Activated CD4-positive, alpha-beta T cell treated with anti-CD3 and anti-CD28 coated beads for 36 hours (primary cell): ENCODE data around the gene PAQR5. TPM values are rescaled to one million over a fixed set of nuclear protein-coding genes. Genes with fewer than 3 reads are reported as not detected.
"Not testable (repeated sequence)": the region's sequence is repeated elsewhere in the genome, so short reads cannot be mapped to it uniquely, and the experiment has no call there.

Experiments
- ATAC-seq: fragments of 200-7000 bp; cut with Tn5 transposase; one replicate; pipeline ENCODE4 v1.10.0; 2021; ENCODE audit warnings: mild to moderate bottlenecking, moderate library complexity
- CTCF ChIA-PET: fragments of 350-600 bp; sonication (Branson Sonifier 250); formaldehyde crosslinking; loops from one replicate; lab custom pipeline; 2021; ENCODE audit warnings: antibody characterized with exemption; lab: Charles Lee
- POLR2A ChIA-PET: fragments of 350-600 bp; sonication (Branson Sonifier 250); formaldehyde crosslinking; loops from one replicate; lab custom pipeline; 2021; ENCODE audit warnings: antibody characterized with exemption, inconsistent platforms; lab: Charles Lee
- DNase-seq: peaks from one replicate; pipeline ENCODE4 v3.0.0-alpha.2; 2020
- H3K27ac Mint-ChIP-seq: one replicate; pipeline ENCODE4 v1.8.0; 2021; ENCODE audit warnings: mixed read lengths
- H3K27me3 Mint-ChIP-seq: one replicate; pipeline ENCODE4 v1.8.0; 2021; ENCODE audit warnings: mixed read lengths
- H3K36me3 Mint-ChIP-seq: one replicate; pipeline ENCODE4 v1.8.0; 2021; ENCODE audit warnings: low read depth, mixed read lengths
- H3K4me1 Mint-ChIP-seq: one replicate; pipeline ENCODE4 v1.8.0; 2021; ENCODE audit warnings: mixed read lengths
- H3K4me3 Mint-ChIP-seq: one replicate; pipeline ENCODE4 v1.8.0; 2021; ENCODE audit warnings: mild to moderate bottlenecking, moderate library complexity, mixed read lengths
- H3K9me3 Mint-ChIP-seq: one replicate; pipeline ENCODE4 v1.8.0; 2021; ENCODE audit warnings: low read depth, mixed read lengths
- intact Hi-C, 2 experiments: fragments of 100-400 bp; cut with DNase I in 1 of 2; cut with micrococcal nuclease in 1 of 2; formaldehyde crosslinking; loops; one replicate each; pipeline versions ENCODE4 v1.14.2 to v1.15.1; 2022 to 2024; cut with DNase I, micrococcal nuclease
- total RNA-seq, 2 experiments: library from RNA; stranded (reverse); gene quantifications; one replicate each; pipeline ENCODE4 v1.2.3, GENCODE V29; 2021

Gene PAQR5
- total RNA-seq, 2 experiments from 2014 or later = 0.05 TPM; not detected in 1

- ChIA-PET POLR2A (no interaction called here), CTCF (no interaction called here)
- Mint-ChIP-seq H3K27me3 (peaks cover 34% of the 10 kb centered on the region), H3K36me3 (no peaks in the 10 kb centered on the region), H3K4me1 (peaks cover 3% of the 10 kb centered on the region), H3K27ac (no peak overlapping the region), H3K9me3 (no peaks in the 10 kb centered on the region), H3K4me3 (no peak overlapping the region)
- no peak for ATAC-seq
- intact Hi-C loops = no loop called here
- no peak for DNase-seq
These were observed 2.1 kb upstream of the PAQR5 start for GRCh38 chr15:69296606-69297005.

- intact Hi-C loops = loop anchor here in 1 of 2 experiments (2.0 kb wide), 1 partner anchor 137 kb away; the partner anchor contains the start of gene GLCE
- ChIA-PET CTCF (no interaction called here), POLR2A (no interaction called here)
- H3K27ac Mint-ChIP-seq = no peak overlapping the region
- peaks cover 44% of the 10 kb centered on the region for H3K27me3 Mint-ChIP-seq
- no peak overlapping the region for H3K4me3 Mint-ChIP-seq
- DNase-seq = no peak
- H3K4me1 Mint-ChIP-seq = peaks cover 3% of the 10 kb centered on the region
- no peaks in the 10 kb centered on the region for H3K36me3 Mint-ChIP-seq
- no peak for ATAC-seq
- no peaks in the 10 kb centered on the region for H3K9me3 Mint-ChIP-seq
These were observed 914 bp upstream of the PAQR5 start for GRCh38 chr15:69297642-69298353.

- intact Hi-C loops = loop anchor here in 1 of 2 experiments (2.0 kb wide), 1 partner anchor 138 kb away; the partner anchor contains the start of gene GLCE
- no peak for DNase-seq
- Mint-ChIP-seq H3K27me3 (peaks cover 47% of the 10 kb centered on the region), H3K9me3 (no peaks in the 10 kb centered on the region), H3K36me3 (no peaks in the 10 kb centered on the region), H3K27ac (no peak overlapping the region), H3K4me1 (peaks cover 3% of the 10 kb centered on the region), H3K4me3 (no peak overlapping the region)
- ChIA-PET CTCF (no interaction called here), POLR2A (no interaction called here)
- ATAC-seq = no peak
These were observed 387 bp upstream of the PAQR5 start for GRCh38 chr15:69298354-69298696.

GRCh38 chr15:69299451-69299886, 757 bp downstream of the PAQR5 start:
- DNase-seq = no peak
- intact Hi-C loops = loop anchor here in 1 of 2 experiments (2.0 kb wide), 1 partner anchor 139 kb away; the partner anchor contains the start of gene GLCE
- Mint-ChIP-seq H3K4me3 (no peak overlapping the region), H3K36me3 (no peaks in the 10 kb centered on the region), H3K4me1 (peaks cover 3% of the 10 kb centered on the region), H3K27ac (no peak overlapping the region), H3K9me3 (no peaks in the 10 kb centered on the region), H3K27me3 (peaks cover 48% of the 10 kb centered on the region)
- CTCF ChIA-PET = interaction anchor here (0.7 to 0.8 kb wide), 2 partner anchors 95 to 151 kb away, joined by 3 read pairs; no protein-coding TSS in a partner anchor
- POLR2A ChIA-PET = no interaction called here
- ATAC-seq = no peak

GRCh38 chr15:69299943-69300588, 1.4 kb downstream of the PAQR5 start:
- POLR2A ChIA-PET = no interaction called here
- Mint-ChIP-seq H3K36me3 (no peaks in the 10 kb centered on the region), H3K27ac (no peak overlapping the region), H3K9me3 (no peaks in the 10 kb centered on the region), H3K4me3 (no peak overlapping the region), H3K4me1 (peaks cover 3% of the 10 kb centered on the region), H3K27me3 (peaks cover 48% of the 10 kb centered on the region)
- ATAC-seq (no peak), DNase-seq (no peak)
- CTCF ChIA-PET = interaction anchor here (0.7 to 0.8 kb wide), 2 partner anchors 94 to 151 kb away, joined by 3 read pairs; no protein-coding TSS in a partner anchor
- intact Hi-C loops = loop anchor here in 1 of 2 experiments (2.0 kb wide), 1 partner anchor 139 kb away; the partner anchor contains the start of gene GLCE

- ATAC-seq, intact Hi-C loops, H3K9me3 Mint-ChIP-seq, DNase-seq, H3K36me3 Mint-ChIP-seq, CTCF ChIA-PET, H3K27ac Mint-ChIP-seq, H3K4me1 Mint-ChIP-seq, H3K4me3 Mint-ChIP-seq, POLR2A ChIA-PET: not testable (repeated sequence)
- H3K27me3 Mint-ChIP-seq = peaks cover 48% of the 10 kb centered on the region
These were observed 2.4 kb downstream of the PAQR5 start for GRCh38 chr15:69301101-69301500.

GRCh38 chr15:69302087-69302486, 3.4 kb downstream of the PAQR5 start:
- H3K4me3 Mint-ChIP-seq, H3K9me3 Mint-ChIP-seq, intact Hi-C loops, DNase-seq, ATAC-seq, H3K36me3 Mint-ChIP-seq, POLR2A ChIA-PET, H3K27ac Mint-ChIP-seq, H3K4me1 Mint-ChIP-seq: not testable (repeated sequence)
- peaks cover 46% of the 10 kb centered on the region for H3K27me3 Mint-ChIP-seq
- CTCF ChIA-PET = interaction anchor here (0.7 to 0.9 kb wide), 2 partner anchors 10 to 420 kb away, joined by 3 read pairs; no protein-coding TSS in a partner anchor

GRCh38 chr15:69302929-69303328, 4.2 kb downstream of the PAQR5 start:
- H3K9me3 Mint-ChIP-seq = no peaks in the 10 kb centered on the region
- no peak for DNase-seq
- peaks cover 3% of the 10 kb centered on the region for H3K4me1 Mint-ChIP-seq
- intact Hi-C loops = no loop called here
- ChIA-PET CTCF (interaction anchor here (0.7 to 0.9 kb wide), 3 partner anchors 11 to 420 kb away, joined by 3 read pairs; no protein-coding TSS in a partner anchor), POLR2A (no interaction called here)
- H3K4me3 Mint-ChIP-seq = no peak overlapping the region
- no peak overlapping the region for H3K27ac Mint-ChIP-seq
- H3K27me3 Mint-ChIP-seq = peaks cover 40% of the 10 kb centered on the region
- H3K36me3 Mint-ChIP-seq = no peaks in the 10 kb centered on the region
- ATAC-seq = no peak

- CTCF ChIA-PET = interaction anchor here (0.8 to 1.1 kb wide), 2 partner anchors 10 to 175 kb away, joined by 3 read pairs; no protein-coding TSS in a partner anchor
- ATAC-seq = no peak
- Mint-ChIP-seq H3K9me3 (no peaks in the 10 kb centered on the region), H3K27ac (no peak overlapping the region), H3K27me3 (peaks cover 37% of the 10 kb centered on the region), H3K36me3 (no peaks in the 10 kb centered on the region), H3K4me3 (no peak overlapping the region), H3K4me1 (peaks cover 3% of the 10 kb centered on the region)
- intact Hi-C loops = no loop called here
- POLR2A ChIA-PET = no interaction called here
- no peak for DNase-seq
These were observed 4.8 kb downstream of the PAQR5 start for GRCh38 chr15:69303337-69304181.

GRCh38 chr15:69304182-69304545, 5.5 kb downstream of the PAQR5 start:
- Mint-ChIP-seq H3K36me3 (no peaks in the 10 kb centered on the region), H3K4me1 (peaks cover 3% of the 10 kb centered on the region), H3K27ac (no peak overlapping the region), H3K27me3 (peaks cover 42% of the 10 kb centered on the region), H3K9me3 (no peaks in the 10 kb centered on the region), H3K4me3 (no peak overlapping the region)
- ATAC-seq (no peak), DNase-seq (no peak)
- CTCF ChIA-PET = interaction anchor here (1.1 kb wide), 1 partner anchor 10 kb away, joined by 3 read pairs; no protein-coding TSS in a partner anchor
- intact Hi-C loops = no loop called here
- POLR2A ChIA-PET = no interaction called here
